GM18520 (cell line): Measurements from ENCODE around the gene BRF1.
"Not testable (repeated sequence)": the region's sequence is repeated elsewhere in the genome, so short reads cannot be mapped to it uniquely, and the experiment has no call there.

Experiments
- ATAC-seq: cut with Tn5 transposase; IDR thresholded peaks from one replicate; pipeline ENCODE4 v1.9.1; 2021; ENCODE audit not compliant: unreplicated experiment

The BRF1 gene, protein sequence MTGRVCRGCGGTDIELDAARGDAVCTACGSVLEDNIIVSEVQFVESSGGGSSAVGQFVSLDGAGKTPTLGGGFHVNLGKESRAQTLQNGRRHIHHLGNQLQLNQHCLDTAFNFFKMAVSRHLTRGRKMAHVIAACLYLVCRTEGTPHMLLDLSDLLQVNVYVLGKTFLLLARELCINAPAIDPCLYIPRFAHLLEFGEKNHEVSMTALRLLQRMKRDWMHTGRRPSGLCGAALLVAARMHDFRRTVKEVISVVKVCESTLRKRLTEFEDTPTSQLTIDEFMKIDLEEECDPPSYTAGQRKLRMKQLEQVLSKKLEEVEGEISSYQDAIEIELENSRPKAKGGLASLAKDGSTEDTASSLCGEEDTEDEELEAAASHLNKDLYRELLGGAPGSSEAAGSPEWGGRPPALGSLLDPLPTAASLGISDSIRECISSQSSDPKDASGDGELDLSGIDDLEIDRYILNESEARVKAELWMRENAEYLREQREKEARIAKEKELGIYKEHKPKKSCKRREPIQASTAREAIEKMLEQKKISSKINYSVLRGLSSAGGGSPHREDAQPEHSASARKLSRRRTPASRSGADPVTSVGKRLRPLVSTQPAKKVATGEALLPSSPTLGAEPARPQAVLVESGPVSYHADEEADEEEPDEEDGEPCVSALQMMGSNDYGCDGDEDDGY

DNA sequence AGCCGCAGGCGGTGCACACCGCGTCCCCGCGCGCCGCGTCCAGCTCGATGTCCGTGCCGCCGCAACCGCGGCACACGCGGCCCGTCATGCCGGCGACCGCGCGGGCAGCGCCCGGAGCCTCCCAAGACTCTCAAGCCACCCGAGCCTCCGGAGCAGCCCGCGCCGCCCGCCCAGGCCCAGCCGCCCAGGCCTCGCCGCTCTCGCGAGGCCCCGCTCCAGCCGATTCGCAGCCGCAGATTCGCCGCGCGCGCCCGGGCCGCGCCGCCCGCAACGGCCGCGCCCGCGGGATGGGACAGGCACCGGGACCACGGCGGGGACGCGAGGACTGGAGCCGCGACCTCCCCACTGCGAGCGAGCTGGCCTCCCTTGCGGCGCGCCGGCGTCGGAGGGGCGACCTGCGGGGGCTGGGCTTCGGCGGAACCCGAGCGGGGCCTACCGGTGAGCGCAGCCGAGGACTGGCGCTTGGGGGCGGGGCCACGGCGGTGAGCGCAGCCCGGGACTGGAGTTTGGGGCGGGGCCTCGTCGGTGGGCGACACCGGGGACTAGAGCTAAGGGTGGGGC is at the start of gene BRF1:
TSS of gene BRF1 (minus strand) at position 460 of the 561 bp plus-strand sequence. CDS start at position 88, 372 bp downstream.
- peak; percentile 76 for ATAC-seq

DNA sequence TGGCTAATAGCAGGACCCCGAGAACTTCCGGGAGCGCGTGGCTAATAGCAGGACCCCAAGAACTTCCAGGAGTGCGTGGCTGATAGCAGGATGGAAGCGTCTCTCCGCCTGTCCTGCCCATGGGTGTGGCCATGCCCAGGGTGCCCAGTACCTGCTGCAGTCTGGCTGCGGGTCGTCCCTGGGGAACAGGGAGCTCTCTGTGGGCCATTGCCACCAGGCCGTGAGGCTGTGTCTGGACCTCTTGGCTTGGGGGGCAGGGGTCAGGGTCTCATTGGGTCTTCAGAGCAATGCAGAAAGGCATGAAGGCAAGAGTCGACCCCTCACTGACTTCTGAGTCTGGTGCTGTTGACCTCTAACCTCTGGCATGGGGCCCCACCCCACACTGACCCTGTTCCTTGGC is 49.2 kb upstream of the BRF1 start:
- no peak for ATAC-seq

DNA sequence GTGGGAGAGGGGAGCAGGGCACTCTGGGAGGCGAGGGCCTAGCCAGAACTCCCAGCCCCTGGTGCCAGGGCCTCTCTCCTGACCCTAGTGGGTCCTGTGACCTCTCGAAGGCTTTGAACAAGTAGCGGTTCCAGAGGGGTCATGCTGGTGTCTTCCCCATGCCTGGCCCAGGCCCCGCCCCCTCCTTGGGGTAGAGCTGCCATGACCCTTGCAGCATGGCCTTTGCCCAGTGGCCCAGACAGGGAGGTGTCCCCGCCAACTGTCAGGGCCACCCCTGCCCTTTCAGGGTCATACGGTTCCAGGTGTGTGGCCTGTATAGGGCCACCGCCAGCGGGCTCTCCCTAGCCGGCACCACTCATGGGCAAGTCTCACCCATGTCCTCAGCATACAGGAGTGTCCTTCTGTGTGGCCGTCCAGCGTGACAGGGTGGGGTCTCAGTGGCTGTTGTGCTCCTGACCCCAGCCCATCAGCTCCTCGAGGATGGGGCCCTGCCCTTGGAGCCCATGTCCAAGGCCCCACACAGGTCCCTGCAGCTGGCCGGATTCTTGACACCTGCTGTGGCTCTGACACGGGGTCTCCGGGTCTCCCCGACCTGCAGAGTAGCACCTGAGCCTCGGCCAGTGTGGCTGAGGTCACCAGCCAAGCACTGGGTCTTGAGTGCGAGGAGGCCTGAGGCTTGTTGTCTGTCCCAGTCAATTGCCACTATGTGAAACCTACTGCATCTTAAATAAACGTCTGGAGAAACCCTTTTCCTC is 48.3 kb upstream of the BRF1 start:
- ATAC-seq, result no peak

DNA sequence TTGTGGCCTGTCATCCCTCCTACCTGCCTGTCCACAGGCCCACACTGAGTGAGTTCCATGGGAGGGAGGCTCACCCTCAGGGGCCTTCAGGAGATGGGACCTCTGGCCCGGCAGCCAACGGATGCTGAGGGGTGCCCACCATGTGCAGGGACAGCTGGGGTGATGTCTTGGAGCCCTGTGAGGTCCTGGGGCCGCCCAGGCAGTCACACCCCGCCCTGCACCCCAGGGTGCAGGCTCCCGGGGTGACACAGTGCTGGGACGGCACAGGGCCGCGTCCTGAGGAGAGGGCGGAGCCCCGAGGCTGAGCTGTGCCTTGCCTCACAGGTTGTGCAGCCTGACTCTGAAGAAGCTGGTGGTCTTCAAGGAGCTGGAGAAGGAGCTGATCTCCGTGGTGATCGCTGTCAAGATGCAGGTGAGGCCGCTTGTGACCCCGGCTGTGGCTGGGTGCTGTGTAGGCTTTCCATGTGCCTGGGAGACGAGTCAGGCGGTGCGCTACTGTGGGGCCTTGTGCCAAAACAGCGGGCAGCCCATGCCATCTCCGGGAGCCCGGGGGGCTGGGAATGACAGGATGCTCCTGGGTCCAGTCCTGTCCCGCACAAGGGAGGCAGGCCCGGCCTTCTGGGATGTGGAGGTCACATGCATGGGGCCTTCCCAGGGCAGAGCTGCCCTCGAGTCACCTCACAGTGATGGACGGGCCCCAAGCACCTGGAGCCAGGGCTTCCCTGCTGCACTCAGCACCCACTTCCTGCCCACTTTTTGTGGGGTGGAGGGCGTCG is 47.6 kb upstream of the BRF1 start:
- ATAC-seq, result no peak

DNA sequence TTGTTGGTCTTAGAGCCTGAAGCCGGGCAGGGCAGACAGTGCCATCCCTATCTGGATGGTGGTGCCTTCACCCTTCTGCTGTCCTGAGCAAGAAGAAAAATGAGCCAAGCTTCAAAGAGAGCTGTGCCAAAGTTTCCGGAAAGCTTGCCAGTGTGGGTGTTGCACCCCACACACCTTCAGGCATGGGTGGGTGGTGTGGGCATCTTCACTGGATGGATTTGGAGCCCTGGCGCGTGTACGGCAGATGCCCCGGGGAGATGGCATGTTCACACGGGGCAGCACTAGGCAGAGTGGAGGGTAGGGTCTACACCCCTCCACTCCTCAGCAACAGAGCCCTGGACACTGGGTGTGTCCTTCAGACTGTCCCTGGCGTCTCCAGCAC is 46.8 kb upstream of the BRF1 start:
- no peak for ATAC-seq

DNA sequence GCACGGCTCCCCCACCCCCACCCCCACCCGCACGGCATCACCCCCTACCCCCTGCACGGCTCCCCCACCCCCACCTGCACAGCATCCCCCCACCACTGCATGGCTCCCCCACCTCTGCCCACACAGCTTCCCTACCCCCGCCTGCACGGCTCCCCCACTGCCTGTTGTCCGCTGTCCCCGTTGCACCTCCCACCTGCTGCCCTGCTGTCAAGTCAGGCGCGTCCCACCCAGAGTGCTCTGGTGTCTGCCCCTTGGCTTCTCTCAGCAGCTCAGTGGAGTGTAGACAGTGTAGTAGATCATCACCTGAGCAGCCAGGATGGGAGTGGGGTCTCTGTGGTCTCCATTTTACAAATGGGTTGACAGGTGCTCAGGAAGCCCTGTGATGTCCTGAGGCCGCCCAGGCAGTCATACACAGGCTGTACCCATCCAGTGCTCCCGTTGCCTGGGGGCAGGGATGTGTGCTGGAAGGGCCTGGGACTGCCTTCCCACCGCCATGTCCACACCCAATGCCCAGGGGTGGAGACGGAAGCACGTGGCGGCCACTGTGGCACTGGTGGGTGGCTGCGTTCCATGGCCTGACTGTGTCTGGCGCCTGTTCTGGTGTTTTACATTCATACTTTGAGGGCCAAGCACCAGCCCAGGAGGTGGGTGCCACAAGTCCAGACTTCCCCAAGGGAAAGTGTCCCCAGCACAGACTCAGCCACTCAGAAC is 46.2 kb upstream of the BRF1 start:
- ATAC-seq, result no peak

DNA sequence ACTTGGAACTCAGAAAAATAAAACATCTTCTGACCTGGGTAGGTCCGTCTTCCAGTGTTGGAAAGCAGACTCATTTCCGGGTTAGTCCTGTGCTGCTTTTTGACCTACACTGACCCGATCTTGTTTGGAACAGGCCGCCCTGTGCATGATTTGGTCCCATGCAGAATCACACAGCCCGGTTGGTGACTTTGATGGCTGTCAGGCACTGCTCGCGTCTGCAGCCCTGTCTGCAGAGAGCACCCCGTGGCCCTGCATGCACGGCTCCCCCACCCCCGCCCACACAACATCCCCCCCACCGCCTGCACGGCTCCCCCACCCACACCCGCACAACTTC is 45.4 kb upstream of the BRF1 start:
- ATAC-seq, result no peak

DNA sequence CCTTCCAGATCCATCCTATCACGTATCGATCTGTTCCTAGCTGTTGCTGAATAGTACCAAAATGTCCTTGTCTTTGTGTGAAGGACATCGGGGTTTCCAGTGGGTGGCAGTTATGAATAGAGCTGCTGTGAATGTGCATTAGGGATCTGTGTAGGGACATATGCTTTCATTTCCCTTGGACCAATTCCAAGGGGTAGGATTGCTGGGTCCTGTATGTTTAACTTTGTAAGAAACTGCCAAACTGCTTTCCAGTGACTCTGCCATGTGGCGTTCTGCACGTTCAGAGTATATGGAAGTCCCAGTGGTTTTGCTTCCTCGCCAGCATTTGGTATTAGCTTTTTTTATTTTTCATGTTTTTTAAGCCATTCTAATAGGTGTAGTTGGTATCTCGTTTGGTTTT is 42.4 kb upstream of the BRF1 start:
- ATAC-seq, result no peak

DNA sequence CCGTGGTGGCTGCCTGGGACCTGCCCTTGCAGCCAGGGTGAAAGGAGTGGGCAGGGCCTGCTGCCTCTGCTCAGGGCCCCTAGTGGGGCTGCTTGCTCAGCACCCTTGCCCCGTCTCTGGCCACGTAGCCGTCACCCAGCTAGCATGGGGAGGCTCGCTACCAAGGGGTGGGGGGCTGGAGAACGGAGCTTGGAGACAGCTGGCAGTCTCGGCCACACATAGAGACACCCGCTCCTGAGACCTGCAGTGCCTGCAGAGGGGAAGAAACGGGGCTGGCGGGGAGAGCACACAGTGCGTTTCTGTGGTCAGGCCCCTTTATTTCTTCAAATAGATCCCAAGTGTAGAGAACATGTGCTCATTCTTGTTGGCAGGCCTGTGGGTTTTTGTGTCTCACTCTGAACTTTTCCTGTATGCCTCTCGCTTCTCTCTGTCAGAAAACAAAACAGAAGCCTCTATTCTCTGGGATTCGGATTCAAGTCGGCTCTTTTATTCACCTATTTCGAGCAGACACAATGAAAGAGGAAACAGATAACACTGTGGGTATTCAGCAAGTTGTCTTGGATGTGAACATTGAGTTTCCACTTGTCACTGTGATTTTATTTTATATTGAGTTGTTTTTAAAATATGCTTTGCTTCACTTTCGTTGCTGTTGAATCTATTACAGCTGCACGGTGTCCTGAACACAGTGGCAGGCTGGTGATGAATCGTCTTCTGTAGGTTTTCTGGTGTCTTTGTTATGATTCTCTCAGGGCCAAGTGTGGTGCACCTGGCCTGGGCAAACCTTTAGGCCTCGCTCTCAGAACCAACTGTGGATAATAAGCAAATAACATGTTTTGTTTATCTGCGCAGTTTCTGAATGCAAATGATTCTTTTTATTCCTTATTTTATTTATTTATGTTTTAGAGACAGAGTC is 40.3 kb upstream of the BRF1 start:
- no peak for ATAC-seq

DNA sequence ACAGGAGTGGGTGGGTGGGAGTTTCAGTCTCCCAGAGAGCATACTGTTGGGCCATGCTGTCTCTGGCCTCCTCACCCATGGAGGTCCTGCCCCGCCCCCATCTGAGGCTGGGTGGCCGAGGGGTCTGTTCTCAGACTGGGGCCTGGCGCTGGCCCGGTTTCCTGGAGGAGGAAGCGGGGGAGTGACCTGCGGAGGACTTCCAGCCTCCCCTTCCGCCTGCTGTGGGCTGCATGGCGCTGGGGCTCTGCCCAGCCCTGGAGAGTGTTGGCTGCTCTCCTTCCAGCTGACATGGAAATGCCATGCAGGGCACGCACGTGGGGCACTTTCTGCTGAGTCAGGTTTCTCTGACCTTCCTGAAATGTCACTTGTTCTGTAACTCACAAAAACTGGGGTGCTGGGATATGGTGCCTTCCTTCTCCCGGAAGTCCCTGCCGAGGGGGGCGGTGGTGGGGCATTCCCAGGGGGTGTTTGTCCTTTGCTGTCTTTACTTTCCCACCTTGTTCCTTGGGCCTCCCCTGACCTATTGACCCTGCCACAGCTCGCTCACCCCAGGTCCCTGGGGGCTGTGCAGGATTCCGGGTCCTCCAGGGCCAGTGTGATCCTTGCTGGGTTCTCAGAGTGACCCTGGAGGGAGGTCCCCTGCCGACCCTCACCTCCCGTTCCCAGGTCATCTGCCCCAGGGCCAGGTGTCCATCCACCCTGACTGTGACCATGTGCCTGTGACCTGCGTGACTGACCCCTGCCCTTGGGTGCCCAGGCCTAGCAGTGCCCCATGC is 37.4 kb upstream of the BRF1 start:
- no peak for ATAC-seq

DNA sequence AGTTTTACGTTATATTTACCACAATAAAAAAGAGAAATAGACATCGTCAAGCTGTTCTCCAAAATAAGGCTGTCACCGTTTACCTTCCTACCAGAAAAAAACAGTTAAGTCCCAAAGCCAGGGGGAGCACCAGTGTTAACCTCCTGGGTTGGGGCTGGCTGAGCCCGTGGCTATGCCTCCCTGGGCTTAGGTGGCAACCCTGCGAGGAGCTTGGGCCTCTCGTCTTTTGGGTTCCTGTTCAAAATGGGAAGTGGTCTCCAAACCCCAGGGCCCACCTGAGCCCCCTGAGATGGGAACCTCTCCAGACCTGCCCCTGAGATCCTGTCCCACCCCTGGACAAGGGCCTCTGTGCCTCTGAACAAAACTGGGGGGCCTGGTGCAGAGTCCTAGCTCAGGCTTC is 36.6 kb upstream of the BRF1 start:
- no peak for ATAC-seq

DNA sequence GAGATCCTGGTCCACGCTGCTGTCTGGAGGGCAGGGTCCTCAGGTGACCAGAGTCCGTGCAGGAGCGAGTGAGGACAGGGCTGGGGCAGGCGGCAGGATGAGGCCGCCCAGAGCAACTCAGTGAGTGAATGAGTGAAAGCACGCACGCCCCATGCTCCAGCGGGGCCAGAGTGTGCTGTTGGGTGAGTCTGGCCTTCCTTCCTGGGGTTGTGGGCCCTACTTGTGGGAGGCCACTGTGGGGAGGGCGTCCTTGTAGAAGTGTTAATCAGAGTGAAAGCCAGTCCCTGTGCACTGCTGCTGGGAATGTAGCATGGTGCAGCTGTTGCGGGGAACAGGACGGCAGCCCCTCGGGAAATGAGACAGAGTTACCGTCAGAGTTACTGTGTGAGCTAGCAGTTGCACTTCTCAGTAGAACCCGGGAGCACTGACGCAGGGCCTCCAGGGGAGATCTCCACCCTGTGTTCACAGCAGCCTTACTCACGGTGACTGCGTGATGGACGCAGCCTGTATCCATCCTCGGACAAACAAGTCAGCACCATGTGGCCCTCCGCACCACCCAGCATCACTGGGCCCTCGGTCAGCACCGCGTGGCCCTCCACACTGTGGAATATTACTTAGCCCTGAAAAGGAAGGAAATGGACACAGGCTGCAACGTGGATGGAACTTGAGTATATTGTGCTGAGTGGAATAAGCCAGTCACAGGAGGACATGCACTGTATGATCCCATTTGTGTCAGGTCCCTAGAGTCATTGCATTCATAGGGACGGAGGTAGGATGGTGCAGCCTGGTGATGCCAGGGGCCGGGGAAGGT is 35.9 kb upstream of the BRF1 start:
- ATAC-seq, result no peak

DNA sequence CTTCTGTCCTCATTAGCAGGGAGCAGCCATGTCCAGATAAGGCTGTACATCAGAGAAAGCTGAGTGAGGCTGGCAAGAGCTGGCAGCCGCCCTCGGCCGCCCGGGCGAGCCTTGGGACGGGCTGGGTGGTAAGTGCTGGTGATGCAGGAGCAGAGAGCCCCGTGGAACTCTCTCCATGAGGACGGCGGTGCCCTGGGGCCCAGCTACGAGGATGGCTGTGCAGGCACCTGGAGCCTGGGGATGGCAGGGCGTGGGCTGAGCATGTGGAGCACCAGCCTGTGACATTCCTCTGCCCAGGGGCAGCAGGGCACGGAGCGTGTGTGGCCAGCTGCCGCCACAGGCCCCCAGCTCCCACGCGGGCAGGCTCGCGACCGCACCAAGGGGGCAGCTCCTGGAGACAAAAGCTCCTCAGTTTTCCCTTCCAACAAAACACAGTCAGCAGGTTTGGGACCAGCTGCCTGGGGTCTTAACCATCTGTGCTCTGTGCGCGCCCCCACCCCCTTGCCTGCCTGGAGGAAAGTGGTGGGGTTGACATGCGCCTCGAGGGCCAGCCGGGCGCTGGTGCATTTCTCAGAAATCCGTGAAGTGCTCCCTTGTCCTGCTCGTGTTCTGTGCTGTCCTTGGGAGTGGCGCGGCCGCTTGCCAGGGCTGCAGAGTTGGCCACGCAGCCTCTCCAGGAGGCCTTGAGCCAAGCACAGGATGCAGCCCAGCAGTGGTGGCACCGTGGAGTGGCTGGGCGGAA is 35.1 kb upstream of the BRF1 start:
- ATAC-seq, result no peak

DNA sequence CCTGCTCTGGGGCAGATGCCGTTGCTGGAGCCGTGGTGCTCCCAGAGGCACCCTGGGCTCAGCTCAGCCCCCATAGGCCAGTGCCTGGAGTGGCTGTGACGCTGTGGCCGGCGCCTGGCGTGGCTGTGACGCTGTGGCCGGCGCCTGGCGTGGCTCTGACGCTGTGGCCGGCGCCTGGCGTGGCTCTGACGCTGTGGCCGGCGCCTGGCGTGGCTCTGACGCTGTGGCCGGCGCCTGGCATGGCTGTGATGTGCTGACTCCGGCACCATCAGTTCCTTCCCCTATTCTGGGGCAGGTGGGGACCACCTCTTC is 34.4 kb upstream of the BRF1 start:
- not testable (repeated sequence) for ATAC-seq

DNA sequence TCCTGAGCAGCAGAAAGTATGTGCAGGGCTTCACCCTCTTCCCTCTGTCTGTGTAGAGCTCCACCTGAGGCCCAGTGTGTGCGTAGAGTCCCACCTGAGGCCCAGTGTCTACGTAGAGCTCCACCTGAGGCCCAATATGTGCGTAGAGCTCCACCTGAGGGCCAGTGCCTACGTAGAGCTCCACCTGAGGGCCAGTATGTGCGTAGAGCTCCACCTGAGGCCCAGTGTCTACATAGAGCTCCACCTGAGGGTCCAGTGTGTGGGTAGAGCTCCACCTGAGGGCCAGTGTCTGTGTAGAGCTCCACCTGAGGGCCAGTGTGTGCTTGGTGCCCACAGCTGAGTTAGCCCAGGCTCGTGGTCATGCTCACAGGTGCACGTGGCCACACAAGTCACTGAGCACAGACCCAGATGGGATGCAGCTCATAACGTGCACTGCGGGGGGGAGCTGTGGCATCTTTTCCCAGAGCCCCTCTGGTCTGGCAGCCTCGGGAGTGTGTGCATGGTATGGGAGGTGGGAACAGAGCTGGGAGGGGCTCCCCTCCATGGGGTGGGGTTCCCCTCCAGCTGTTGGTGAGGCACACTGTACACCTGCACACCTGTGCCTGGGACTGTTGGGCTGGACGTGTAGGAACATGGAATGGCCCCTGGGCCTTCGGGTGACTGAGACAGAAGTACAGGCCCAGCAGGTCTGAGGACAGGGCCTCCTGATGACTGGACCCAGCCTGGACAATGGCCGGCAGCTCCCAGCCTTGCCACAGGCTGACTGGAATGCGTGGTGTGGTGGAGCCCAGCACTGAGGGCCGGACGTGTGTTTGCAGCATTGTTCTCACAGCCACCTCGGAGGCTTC is 33.8 kb upstream of the BRF1 start:
- ATAC-seq, result no peak
